Measurements from ENCODE around the gene UBE2L6.

GRCh38 chr11:57542582-57542981, 24.9 kb downstream of the UBE2L6 start:
- no peak for TF ChIP-seq EZH2 (IDR thresholded peaks at IDR 0.05; ENCODE audit: borderline replicate concordance, low read length)
- no peak for TF ChIP-seq CTCF (conservative IDR thresholded peaks at IDR 0.05 in 1 of 2, IDR thresholded peaks at IDR 0.05 in 1 of 2; ENCODE audit: extremely low read depth in 1 of 2, insufficient read depth in 1 of 2, low read depth in 1 of 2, low read length in 2 of 2)

Measured in mammary epithelial cell (primary cell).